Purkinje cell (primary cell): ENCODE data around the gene SUPT20H. TPM values are rescaled to one million over a fixed set of nuclear protein-coding genes. Genes with fewer than 3 reads are reported as not detected.

Source experiments
- polyA plus RNA-seq: library from polyadenylated mRNA; unstranded; fragments of >200 nt; fragmentation: Nextera tagmentation; gene quantifications from 2 replicates; pipeline ENCODE4 v1.2.1, GENCODE V29; 2014

Gene SUPT20H
- polyA plus RNA-seq, result 20.3 and 27.6 TPM in 2 replicates

GRCh38 chr13:37058910-37059847 lies at the start of gene SUPT20H:
SUPT20H (minus strand) TSS chr13:37059688; CDS start chr13:37051490, 8,198 bp downstream.

GRCh38 chr13:37105251-37105714 lies 45.8 kb upstream of the SUPT20H start, which contains the start of gene CSNK1A1L:
CSNK1A1L (minus strand) TSS chr13:37105664; CDS start chr13:37105256, 408 bp downstream.

GRCh38 chr13:36999054-36999714 lies 60.3 kb downstream of the SUPT20H start, which contains the start of gene ALG5:
ALG5 (minus strand) TSS chr13:36999340; CDS start chr13:36999300, 40 bp downstream.

Other genes with a start within 250 kb of the SUPT20H start
- gene RFXAP, start 240.5 kb downstream of the SUPT20H start, polyA plus RNA-seq, result 7.5 and 14.3 TPM in 2 replicates
- gene SMAD9, start 139.4 kb downstream of the SUPT20H start, polyA plus RNA-seq, result 8.5 and 9.7 TPM in 2 replicates
- 85.5 and 117 TPM in 2 replicates for gene ALG5, start 60.3 kb downstream of the SUPT20H start, polyA plus RNA-seq
- 47.7 and 69.1 TPM in 2 replicates for gene EXOSC8, start 58.9 kb downstream of the SUPT20H start, polyA plus RNA-seq
- 0.39 TPM in 1 of 2 replicates, not detected in the other for gene CSNK1A1L, start 46.0 kb upstream of the SUPT20H start, polyA plus RNA-seq